ENCODE results near the gene LSS.
A peak's percentile ranks its signal among the peaks of the same experiment; 100 is the strongest.
"Not testable (repeated sequence)": the region's sequence is repeated elsewhere in the genome, so short reads cannot be mapped to it uniquely, and the experiment has no call there.

LSS gene

DNA sequence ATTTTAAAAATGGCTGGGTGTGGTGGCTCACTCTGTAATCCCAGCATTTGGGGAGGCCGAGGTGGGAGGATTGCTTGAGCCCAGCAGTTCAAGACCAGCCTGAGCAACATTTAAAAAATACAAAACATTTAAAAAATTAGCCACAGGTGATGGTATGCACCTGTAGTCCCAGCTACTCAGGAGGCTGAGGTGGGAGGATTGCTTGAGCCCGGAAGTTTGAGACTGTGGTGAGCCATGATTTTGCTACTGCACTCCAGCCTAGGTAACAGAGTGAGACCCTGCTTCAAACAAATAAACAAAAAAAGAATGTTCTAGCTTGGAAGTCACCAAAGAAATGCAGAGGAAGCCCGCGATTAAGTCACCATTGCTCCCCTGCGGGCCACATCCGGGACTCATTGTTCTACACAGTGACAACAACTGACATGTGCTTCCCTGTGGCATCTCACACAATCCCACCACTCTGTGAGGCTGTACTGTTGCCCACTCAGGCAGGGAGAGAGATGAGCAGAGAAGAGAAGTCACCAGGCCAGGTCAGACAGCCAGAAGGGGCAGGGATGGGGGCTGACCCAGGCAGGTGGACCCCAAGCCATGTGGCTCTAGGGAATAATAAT is 25.9 kb downstream of the LSS start:
- DNase-seq = peak; percentile 8

- not testable (repeated sequence) for DNase-seq
These were observed 27.4 kb downstream of the LSS start for GRCh38 chr21:46200877-46201803.

GRCh38 chr21:46199436-46200373 is 28.9 kb downstream of the LSS start:
- no peak for DNase-seq

DNA sequence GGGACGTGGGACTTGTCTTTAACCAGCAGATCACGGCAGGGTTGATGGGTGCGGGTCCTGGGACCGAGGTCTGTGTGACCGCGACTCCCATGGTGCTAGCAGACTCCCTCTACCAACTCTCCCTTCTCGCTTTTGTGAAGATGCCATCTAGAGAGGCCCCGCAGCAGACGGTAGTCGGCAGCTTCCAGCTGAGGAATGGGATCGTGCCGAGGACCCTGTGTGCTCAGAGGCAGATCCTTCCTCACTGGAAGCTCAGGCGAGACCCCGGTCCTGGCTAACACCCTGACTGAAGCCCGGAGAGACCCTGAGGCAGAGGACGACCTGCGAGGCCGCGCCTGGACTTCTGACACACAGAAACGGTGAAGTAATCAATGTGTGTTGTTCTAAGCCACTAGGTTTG is 31.8 kb downstream of the LSS start:
- DNase-seq = no peak

DNA sequence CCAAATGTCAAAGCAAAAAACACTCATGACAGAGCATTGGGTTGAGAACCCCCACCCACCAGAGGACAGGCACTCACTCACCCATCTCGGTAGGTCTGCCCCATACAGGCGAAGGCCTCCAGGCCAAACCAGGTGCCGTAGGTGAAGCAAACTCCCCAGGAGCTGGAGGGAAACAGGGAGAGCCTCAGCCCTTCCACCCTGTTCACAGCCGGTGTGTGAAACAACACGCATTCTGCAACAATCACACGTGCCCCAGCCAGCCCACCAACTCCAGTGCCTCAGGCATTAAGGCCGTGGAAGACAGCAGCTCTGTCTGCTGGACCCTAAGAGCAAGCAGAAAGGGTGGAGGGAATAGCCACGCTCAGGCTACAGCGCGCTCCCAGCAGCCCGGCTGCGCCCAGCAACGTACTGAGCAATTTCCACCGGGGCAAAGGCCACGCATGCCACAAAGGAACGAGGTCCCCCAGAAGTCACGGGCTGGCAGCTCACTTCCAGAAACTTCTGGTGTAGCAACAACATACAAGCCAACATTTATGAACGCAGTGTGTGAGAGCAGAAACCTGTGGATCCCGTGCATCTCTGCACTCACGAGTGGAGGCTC is 32.9 kb downstream of the LSS start:
- DNase-seq = no peak

DNA sequence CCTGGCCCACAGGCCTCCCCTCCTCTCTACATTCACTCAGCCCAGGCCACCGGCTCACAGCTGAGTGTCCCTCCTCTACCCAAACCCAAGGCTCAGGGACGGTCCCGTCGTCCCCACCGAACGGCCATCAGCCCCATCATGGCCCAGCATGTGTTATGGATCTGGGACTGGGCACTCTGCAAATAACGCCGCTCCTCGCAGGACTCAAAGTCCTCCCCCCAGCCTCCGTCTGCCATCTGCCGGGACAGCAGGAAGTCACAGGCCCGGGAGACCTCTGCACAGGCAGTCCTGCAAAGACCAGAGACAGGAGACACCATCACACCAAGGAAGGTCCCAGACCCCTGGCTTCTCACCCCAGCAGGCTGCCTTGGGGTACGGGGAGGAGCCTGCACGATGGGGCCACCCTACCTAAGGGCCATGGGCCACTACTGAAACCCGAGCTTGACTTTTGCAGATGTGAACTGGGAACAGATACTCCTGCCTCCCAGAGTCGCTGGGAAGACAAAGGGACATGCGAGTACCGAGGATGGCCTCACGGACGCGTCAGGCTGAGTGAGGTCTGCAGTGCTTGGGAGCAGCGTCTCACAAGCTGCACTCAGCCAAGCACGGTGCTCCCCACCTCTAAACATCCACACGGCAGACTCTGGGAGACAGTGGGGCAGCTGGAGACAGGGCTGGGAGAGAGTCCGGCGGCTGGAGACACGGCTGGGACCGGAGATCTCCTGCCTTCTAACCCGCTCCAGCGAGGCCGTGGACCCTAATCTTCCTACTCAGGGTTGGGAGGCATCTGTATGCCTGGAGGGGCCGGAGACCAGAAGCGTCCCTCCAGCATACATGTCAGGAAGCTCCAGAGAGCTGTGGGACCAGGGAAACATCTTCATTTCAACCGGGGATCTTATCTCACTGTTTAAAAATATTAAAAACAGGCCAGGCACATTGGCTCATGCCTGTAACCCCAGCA is 33.9 kb downstream of the LSS start:
- DNase-seq = no peak

GRCh38 chr21:46193829-46194373 is 34.7 kb downstream of the LSS start:
- DNase-seq = no peak

- DNase-seq = no peak
These were observed 36.6 kb downstream of the LSS start for GRCh38 chr21:46191686-46192575.

DNA sequence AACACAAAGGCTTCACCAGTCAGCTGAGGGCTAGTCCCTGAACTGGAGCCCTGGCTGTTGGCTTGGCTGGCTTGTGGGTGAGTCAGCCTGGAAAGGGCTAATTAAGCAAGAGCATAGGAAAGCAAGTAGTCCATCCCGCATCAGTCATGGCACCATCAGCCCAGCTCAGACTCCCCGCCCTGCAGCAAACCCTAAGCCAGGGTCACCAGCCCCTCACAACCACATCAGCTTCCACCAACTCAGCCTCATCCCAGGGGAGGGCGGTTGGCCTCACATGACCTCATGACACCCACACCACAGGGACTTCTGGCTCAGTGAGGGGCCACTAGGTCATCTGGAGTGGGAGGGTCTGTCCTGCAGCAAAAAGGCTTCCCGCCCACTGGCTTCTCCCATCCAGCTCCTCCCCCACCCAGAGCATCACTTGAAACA is 37.3 kb downstream of the LSS start:
- DNase-seq = no peak

DNA sequence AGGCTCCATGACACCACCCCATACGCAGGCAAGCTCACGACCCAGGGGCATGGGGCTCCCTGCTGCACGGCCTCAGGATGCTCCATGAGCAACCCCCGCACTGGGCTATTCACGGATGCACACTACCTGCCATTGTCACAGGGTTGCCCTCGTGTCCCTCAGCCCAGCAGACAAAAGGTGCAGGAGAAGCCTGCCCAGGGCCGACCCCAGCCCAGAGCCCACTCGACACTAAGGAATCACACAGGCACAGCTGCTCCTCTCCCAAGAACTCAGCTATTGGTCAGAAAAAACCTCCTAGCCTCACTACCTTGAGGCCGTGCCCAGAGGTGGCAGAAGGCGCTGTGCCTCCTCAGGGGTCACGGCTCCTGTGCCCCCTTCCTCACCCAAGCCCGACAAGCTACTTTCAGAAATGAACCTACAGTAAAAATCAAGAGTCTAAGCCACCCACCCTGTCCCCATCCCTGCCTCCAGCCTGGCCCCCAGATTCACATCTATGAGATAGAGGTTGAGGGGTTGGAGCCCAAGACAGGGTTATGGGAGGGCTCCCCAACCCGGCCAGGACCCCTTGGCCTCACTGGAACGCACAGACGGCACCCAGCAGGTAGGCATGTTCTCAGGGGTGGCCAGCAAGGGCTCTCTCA is 38.0 kb downstream of the LSS start:
- DNase-seq = no peak

GRCh38 chr21:46189959-46190490 is 38.5 kb downstream of the LSS start:
- DNase-seq = no peak

DNA sequence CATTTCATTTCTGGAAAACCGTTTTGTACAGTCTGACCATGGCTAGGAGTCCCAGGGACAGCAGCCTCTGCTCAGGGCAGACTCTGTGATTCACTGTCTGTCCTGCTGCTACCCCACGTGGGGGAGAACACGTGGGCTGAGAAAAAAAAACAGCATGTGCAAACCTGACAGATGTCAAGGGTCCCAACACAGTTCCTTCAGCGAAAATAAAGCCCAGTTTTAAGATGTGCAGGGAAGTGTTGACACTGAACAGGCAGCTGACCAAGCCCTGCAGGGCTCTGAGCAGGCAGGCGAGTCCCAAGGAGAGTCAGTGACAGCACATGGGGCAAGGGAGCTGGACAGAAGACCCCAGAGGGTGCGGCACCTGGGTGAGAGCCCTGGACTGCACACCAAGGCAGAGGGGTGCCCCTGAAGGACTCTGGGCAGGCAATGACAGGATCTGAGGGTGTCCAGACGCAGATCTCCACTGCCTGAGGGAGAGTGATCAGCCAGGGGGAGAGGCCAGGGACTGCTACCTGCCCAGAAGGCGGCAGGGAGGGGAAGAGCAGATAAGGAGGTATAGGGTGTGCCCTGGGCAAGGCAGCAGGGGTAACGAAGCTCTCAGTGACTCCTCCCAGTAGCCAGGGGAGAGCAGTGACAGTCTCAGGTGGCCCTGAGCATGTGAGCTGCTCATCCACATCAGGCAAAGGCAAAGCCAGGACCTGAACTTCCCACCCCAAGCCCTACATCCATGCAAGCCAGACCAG is 39.2 kb downstream of the LSS start:
- DNase-seq = no peak

GRCh38 chr21:46188226-46189212 is 40.1 kb downstream of the LSS start:
- no peak for DNase-seq

DNA sequence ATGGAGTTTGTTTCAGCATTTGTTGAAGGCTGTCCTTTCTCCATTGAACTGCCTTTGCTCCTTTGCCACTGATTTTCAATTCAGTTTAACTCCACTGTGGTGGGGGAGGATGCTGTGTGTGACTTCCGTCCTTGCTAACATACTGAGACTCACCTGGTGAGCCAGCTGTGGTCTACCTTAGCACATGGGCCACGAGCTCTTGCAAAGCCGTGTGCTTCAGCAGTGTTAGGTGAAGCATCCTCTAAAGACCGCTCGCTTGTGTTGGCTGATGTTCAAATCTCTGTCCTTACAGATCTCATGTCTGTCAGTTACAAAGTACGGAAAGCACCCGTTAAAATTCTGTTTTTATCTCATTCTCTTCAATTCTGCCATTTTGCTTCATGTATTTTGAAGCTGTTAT is 40.8 kb downstream of the LSS start:
- DNase-seq = no peak

DNA sequence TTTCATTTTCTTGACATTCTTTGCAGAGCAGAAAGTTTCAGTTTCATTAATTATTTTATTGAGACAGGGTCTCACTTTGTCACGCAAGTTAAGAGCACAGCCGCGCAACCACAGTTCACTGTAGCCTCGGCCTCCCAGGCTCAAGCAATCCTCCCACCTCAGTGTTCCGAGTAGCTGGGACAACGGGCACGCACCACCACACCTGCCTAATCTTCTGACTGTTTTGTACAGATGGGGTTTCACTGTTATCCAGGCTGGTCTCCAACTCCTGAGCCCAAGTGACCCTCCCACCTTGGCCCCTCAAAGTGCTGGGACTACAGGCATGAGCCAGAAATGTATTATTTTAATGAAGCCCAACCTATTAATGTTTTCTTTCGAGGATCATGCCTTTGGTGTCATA is 41.3 kb downstream of the LSS start:
- DNase-seq = no peak

DNA sequence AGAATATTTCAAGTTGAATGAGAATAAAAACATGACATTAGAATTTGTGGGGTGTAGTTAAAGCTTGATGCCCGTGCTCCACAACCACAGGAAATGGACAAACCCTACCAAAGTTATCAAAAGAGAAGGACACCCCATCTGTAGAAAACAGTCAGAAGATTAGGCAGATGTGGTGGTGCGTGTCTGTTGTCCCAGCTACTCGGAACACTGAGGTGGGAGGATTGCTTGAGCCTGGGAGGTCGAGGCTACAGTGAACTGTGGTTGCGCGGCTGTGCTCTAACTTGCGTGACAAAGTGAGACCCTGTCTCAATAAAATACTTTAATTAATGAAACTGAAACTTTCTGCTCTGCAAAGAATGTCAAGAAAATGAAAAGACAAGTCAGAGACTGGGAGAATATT is 42.9 kb downstream of the LSS start:
- DNase-seq = no peak

Data from CD4-positive, alpha-beta T cell treated with Interleukin-12 subunit alpha and Interleukin-12 subunit beta, for 1 hour (primary cell).